C4-2B (cell line): ENCODE measurements around the gene SOBP.

Experiments
- H3K27ac ChIP-seq: fragments of 450-650 bp; 2 replicates; pipeline ENCODE4 v1.5.1; 2017
- ZFX ChIP-seq: fragments of 450-650 bp; IDR thresholded peaks from 2 replicates; pipeline ENCODE4 v1.6.1; 2017
- TF ChIP-seq, protein P1 (sequence below): fragments of 450-650 bp; conservative IDR thresholded peaks from 2 replicates; pipeline ENCODE4 v1.5.1; 2017; ENCODE audit warnings: mild to moderate bottlenecking

Gene SOBP

DNA sequence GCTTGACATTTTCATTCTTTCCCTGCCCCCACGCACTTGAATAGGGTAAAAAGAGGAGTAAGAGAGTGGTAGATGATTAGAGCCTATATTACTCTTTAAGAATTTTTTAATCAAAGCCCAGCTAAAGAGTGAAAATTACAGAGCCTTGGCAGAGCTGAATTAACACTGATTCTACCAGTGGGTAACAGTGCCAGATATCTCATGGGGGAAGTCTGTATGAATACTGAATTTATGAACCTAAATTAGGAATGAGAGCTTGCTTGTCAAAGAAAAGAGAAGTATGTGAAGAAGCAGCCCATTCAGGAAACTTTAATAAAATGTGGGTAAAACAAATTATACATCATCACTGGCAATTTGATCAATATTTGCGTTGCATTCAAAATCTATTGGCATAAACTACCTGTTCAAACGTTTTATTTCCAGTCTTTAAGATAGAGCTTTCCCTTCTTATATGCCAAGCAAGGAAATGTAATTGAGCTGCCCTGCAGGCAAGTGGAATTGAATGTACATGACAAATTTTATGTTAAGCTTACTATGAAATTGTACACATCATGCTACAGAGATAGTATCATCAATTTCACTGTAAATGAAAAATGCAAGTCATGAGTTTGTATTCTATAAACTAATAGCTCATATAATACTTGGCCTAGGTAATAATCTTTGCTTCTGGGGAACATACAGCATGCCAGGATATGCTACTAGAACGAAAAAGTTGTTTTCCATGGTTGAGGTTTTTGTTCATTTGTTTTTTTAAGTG lies 14.5 kb downstream of the SOBP start:
- H3K27ac ChIP-seq: no peak overlapping the region
- TF ChIP-seq ZFX: no peak
- TF ChIP-seq, protein P1, sequence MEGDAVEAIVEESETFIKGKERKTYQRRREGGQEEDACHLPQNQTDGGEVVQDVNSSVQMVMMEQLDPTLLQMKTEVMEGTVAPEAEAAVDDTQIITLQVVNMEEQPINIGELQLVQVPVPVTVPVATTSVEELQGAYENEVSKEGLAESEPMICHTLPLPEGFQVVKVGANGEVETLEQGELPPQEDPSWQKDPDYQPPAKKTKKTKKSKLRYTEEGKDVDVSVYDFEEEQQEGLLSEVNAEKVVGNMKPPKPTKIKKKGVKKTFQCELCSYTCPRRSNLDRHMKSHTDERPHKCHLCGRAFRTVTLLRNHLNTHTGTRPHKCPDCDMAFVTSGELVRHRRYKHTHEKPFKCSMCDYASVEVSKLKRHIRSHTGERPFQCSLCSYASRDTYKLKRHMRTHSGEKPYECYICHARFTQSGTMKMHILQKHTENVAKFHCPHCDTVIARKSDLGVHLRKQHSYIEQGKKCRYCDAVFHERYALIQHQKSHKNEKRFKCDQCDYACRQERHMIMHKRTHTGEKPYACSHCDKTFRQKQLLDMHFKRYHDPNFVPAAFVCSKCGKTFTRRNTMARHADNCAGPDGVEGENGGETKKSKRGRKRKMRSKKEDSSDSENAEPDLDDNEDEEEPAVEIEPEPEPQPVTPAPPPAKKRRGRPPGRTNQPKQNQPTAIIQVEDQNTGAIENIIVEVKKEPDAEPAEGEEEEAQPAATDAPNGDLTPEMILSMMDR: no peak

DNA sequence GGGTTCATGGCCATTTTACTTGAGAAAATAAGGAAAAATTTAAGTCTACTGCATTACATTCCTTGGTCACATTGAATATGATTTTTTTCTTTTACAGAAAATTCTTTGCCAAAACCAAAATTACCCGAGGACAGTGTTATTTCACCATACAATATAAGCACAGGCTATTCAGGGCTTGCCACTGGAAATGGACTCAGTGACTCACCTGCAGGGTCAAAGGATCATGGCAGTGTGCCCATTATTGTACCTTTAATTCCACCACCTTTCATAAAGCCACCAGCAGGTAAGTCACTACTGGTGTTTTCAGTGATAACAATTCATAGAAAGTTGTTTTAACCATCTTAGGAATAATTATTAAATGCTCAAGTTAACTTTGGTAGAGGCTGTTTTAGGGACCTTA lies 16.2 kb downstream of the SOBP start:
- H3K27ac ChIP-seq: no peak overlapping the region
- TF ChIP-seq, protein P1: no peak
- no peak for TF ChIP-seq ZFX

DNA sequence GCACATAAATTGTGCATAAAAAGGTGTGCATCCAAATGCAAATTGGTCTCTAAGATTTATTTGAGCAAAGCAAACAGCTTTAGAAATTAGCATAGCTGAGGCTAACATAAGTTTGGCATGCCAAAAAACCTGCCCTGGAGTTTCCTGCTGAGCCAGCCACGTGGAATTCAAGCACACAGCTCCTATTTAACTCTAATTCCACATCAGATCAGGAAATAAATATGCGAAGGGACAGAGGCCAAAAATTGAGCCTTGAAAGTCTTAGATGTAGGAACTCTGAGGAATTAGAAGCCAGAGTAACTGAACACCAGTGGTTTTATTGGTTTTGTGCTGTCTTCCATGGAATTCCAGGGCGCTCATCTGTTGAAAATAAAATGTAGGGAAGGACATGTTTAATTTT lies 19.6 kb downstream of the SOBP start:
- TF ChIP-seq ZFX: no peak
- TF ChIP-seq, protein P1: no peak
- peak overlapping the region; percentile 61 for H3K27ac ChIP-seq

DNA sequence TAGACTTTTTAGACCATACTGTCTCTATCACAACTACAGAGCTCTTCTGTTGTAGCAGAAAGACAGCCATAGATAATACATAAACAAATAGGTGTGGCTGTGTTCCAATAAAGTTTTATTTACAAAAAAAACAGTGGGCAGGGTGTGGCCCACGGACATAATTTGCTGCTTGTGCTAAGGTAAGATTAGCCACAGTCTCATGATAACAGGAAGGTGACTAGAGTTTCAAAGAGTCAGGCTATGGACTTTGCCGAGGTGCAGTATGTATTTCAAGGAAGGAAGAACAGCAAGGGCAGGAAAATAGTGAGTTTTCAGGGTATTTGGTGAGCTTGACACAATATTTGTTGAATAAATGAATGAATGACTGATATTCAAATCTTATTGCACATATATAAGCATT lies 20.2 kb downstream of the SOBP start:
- H3K27ac ChIP-seq: no peak overlapping the region
- TF ChIP-seq, protein P1: no peak
- no peak for TF ChIP-seq ZFX

DNA sequence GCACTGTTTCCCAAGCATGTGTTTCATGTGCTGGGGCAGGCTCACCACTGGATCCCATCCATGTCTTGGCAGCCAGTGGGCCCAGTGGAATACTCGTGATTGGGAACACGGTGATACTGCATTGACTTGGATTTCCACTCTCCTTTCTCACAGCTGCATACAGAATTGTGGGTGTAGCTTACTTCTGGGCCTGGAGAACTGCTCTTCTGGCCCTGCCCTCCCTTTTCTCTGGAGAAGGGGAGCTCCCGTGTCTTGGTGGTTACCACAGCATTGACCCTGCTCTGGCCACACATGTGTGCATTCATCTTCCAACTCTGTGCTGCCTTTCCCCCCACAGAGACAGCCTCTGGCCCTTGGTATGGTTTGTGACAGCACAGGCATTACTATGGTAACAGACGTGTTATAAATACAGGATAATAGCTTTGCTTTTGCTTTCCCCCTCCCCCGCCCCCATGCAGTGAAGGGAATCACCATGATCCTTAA lies 21.6 kb downstream of the SOBP start:
- no peak overlapping the region for H3K27ac ChIP-seq
- no peak for TF ChIP-seq ZFX
- TF ChIP-seq, protein P1: no peak

DNA sequence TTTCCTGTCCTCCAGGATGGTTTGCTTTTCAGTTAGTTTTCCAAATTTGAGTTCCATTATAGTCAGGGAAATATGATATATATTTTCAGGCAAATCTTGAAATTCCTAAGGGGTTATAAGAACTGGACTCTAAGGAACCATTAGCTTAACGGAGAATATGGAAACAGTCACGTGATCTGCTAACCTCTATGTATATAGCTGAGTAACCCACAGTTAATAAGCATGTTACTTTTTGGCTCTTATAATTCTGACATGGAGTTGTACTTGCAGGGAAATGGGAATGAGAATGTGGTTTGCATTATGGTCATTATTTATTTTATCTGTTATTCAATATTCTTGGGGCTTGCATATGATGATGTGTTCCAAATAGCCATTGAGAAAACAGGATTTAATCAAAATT lies 23.3 kb downstream of the SOBP start:
- no peak overlapping the region for H3K27ac ChIP-seq
- TF ChIP-seq ZFX: no peak
- TF ChIP-seq, protein P1: no peak

DNA sequence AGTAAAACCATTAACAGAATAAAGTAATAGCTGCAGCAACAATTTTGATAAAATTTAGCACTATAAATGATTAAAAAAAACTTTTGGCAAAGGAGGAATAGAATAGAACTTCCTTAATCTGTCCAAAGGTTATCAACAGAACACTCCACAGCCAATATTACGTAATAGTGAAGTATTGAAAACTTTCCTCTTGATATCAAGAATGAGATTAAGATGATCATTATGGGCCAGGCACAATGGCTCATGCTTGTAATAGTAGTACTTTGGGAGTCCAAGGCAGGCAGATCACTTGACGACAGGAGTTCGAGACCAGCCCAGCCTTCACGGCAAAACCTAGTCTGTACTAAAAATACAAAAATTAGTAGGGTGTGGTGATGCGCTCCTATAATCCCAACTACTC lies 26.0 kb downstream of the SOBP start:
- no peak overlapping the region for H3K27ac ChIP-seq
- TF ChIP-seq ZFX: no peak
- TF ChIP-seq, protein P1: no peak
